ENCODE measurements around the gene BIN2. TPM values are rescaled to one million over a fixed set of nuclear protein-coding genes. Genes with fewer than 3 reads are reported as not detected.

Gene BIN2
- total and polyA plus RNA-seq, 2 of the 4 experiments (the other 2 are of a cell fraction), result not detected

DNA sequence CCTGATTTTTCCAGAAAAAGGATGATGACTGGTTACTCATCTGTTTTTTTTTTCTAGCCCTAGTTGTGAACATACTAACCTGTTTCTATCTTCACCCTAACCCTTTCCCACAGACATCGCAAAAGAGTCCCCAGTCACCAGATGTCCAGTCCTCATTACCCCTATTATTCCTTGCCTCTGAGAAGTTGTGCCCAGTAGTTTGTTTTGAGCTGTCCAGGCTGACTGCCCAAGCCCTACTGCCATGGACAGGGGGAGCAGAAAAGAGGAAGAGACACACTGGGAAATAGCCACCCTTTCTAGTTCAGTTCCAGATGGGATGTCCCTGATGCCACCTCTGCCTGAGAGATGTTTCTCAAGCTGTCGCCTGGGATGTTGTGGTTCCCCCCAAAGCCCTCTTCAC is 36.3 kb upstream of the BIN2 start:
- in situ Hi-C loops (cut with MboI; ENCODE audit: low sequenced_read_pairs), result loop anchor here (25.0 kb wide), 1 partner anchor 848 kb away; the partner anchor contains the start of gene DIP2B
- Histone ChIP-seq H4K20me1 (ENCODE audit: insufficient read depth, low read length) (no peaks in the 10 kb centered on the region), H4K5ac (ENCODE audit: low read depth, low read length) (no peak overlapping the region), H3K4ac (ENCODE audit: low read depth, low read length) (no peak overlapping the region), H2AK5ac (ENCODE audit: low read depth, low read length) (no peak overlapping the region), H3K23ac (ENCODE audit: low read depth, low read length) (no peak overlapping the region), H3K9ac (ENCODE audit: low read depth, low read length) (no peak overlapping the region), H3K9me1 (ENCODE audit: insufficient read depth, low read length) (peaks cover 12% of the 10 kb centered on the region; the same call in 1 of the 2 replicates), H2BK20ac (ENCODE audit: low read depth, low read length) (no peak overlapping the region), H3K79me1 (ENCODE audit: low read depth in 1 of 2, low read length in 2 of 2) (no peaks in the 10 kb centered on the region), H2BK120ac (ENCODE audit: low read depth, low read length) (no peak overlapping the region), H3K27ac (ENCODE audit: insufficient read depth, low read length) (no peak overlapping the region), H3K9me3 (ENCODE audit: control insufficient read depth, insufficient read depth, low read length) (no peaks in the 10 kb centered on the region), H3K36me3 (ENCODE audit: control insufficient read depth, insufficient read depth, low read length) (0 out of 2 replicates have a peak, but pooled peaks cover 1% of the 10 kb centered on the region), H3K56ac (ENCODE audit: extremely low read depth, insufficient read depth, low read length) (no peak overlapping the region), H3K27me3 (ENCODE audit: control insufficient read depth, insufficient read depth, low read length) (peaks cover 3% of the 10 kb centered on the region; the same call in 1 of the 2 replicates), H3K4me3 (ENCODE audit: insufficient read depth, low read depth, low read length) (no peak overlapping the region), H3K4me2 (ENCODE audit: low read depth, low read length) (no peak overlapping the region), H4K91ac (ENCODE audit: insufficient read depth, low read depth, low read length) (no peak overlapping the region), H3K14ac (replicated peaks; ENCODE audit: low read depth, low read length) (no peak overlapping the region), H3K4me1 (ENCODE audit: control insufficient read depth, insufficient read depth, low read length) (peaks cover 2% of the 10 kb centered on the region), H2AFZ (replicated peaks; ENCODE audit: low read length, poor library complexity) (no peak overlapping the region), H2AK9ac (replicated peaks; ENCODE audit: low read depth, low read length, poor library complexity) (no peak overlapping the region), H4K8ac (ENCODE audit: low read depth in 2 of 2, low read length in 2 of 2) (no peak overlapping the region), H2BK15ac (ENCODE audit: low read depth, low read length) (no peak overlapping the region), H2BK5ac (ENCODE audit: low read depth, low read length, poor library complexity, severe bottlenecking) (no peak overlapping the region), H3K18ac (ENCODE audit: low read depth, low read length) (no peak overlapping the region)
- ATAC-seq (ENCODE audit: low read depth) (no peak), DNase-seq (no peak)
- dilution Hi-C loops (cut with HindIII; ENCODE audit: low sequenced_read_pairs, unreplicated experiment), result no loop called here
- intact Hi-C loops (cut with micrococcal nuclease), result no loop called here
- TF ChIP-seq MAFK (IDR thresholded peaks at IDR 0.05; ENCODE audit: low read depth, low read length), result no peak
- no peak for TF ChIP-seq RCOR1 (IDR thresholded peaks at IDR 0.05; ENCODE audit: insufficient replicate concordance, low read length)
- ChIA-PET CTCF (interaction anchor here (0.8 kb wide), 1 partner anchor 464 kb away, joined by 3 read pairs; no protein-coding TSS in a partner anchor), POLR2A (ENCODE audit: unreplicated experiment) (no interaction called here)
- no CpG with 5 or more reads among the region's 2 CpGs for WGBS, 2 experiments (ENCODE audit: extremely low coverage in 2 of 2, insufficient read length in 1 of 2)
- no TSS peak for BruUV-seq (replicated peaks)

Data from IMR-90 (cell line).